ENCODE results near the gene FSHB. TPM values are rescaled to one million over a fixed set of nuclear protein-coding genes. Genes with fewer than 3 reads are reported as not detected.

The FSHB gene
- total RNA-seq, 1 experiment from 2014 or later: not detected

DNA sequence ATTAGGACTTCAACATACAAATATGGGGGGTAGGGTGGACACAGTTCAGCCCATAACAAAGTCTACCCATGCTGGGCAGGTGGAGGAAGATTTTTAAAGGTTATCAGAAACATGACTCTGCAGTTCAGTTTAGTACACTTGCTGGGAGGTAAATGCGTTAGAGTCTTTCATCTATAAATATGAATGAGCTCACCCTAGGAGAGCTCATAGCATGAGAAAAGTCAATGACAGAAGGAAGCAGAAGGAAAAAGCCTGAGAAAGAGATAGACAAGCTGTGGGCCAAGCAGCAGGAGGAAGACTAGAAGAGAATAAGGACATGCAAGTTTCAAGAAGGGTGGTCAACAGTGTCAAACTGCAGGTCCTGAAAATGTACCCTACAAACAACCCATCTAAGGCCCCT, 27.0 kb upstream of the FSHB start:
- Histone ChIP-seq H2AK5ac (ENCODE audit: insufficient read length, low read length) (no peak overlapping the region), H3K56ac (ENCODE audit: insufficient read length, low read depth, low read length) (no peak overlapping the region), H3K18ac (ENCODE audit: insufficient read length, low read depth, low read length) (no peak overlapping the region), H2AFZ (ENCODE audit: low read length) (no peak overlapping the region), H4K8ac (replicated peaks; ENCODE audit: insufficient read length, low read depth, low read length) (no peak overlapping the region), H4K91ac (ENCODE audit: insufficient read length, low read depth, low read length) (no peak overlapping the region), H3K23ac (ENCODE audit: insufficient read length, low read depth, low read length) (no peak overlapping the region), H2BK12ac (ENCODE audit: insufficient read length, low read depth, low read length) (no peak overlapping the region), H2BK5ac (ENCODE audit: insufficient read length, low read length) (no peak overlapping the region), H4K20me1 (ENCODE audit: control insufficient read depth, insufficient read depth, insufficient read length) (no peaks in the 10 kb centered on the region), H2BK120ac (ENCODE audit: low read depth, low read length, poor library complexity, severe bottlenecking) (no peak overlapping the region), H3K9ac (ENCODE audit: extremely low read depth, insufficient read length, low read length) (no peak overlapping the region), H3K79me1 (ENCODE audit: insufficient read depth, low read depth, low read length, poor library complexity, severe bottlenecking) (no peaks in the 10 kb centered on the region), H3K9me3 (ENCODE audit: control insufficient read depth, low read depth, low read length) (no peaks in the 10 kb centered on the region), H4K5ac (ENCODE audit: insufficient read length, low read depth, low read length) (no peak overlapping the region), H3K79me2 (ENCODE audit: insufficient read depth, low read length) (no peaks in the 10 kb centered on the region), H3K4ac (ENCODE audit: low read depth, low read length) (no peak overlapping the region), H3T11ph (ENCODE audit: low read length) (no peak overlapping the region), H3K4me2 (ENCODE audit: insufficient read depth, insufficient read length, low read length) (no peak overlapping the region), H3K23me2 (ENCODE audit: insufficient read length, low read depth, low read length, poor library complexity, severe bottlenecking) (no peaks in the 10 kb centered on the region), H3K4me1 (ENCODE audit: insufficient read depth, low read length) (0 out of 2 replicates have a peak, but pooled peaks cover 3% of the 10 kb centered on the region), H3K27ac (ENCODE audit: insufficient read length, low read depth, low read length) (no peak overlapping the region), H2BK20ac (ENCODE audit: low read depth, low read length, poor library complexity, severe bottlenecking) (no peak overlapping the region), H2BK15ac (ENCODE audit: low read depth, low read length) (no peak overlapping the region), H3K14ac (ENCODE audit: insufficient read depth, low read length) (no peak overlapping the region), H3K27me3 (ENCODE audit: insufficient read depth, low read length) (no peaks in the 10 kb centered on the region)
- DNase-seq: no peak
- no CpG with 5 or more reads among the region's 1 CpG for WGBS (ENCODE audit: extremely low coverage, insufficient read length, low lambda C conversion rate)
- Mint-ChIP-seq H3K4me3 (no peak overlapping the region), H3K9me3 (peaks cover 0 to 6% of the 10 kb centered on the region in 2 experiments; a peak in 1 of 5 replicates), H3K36me3 (ENCODE audit: insufficient read depth in 1 of 3, low read depth in 3 of 3) (no peaks in the 10 kb centered on the region), H3K27me3 (ENCODE audit: low read depth) (peaks cover 21% of the 10 kb centered on the region), H3K27ac (peak overlapping the region in 1 of 3 experiments; percentile 25; a peak in 2 of 7 replicates), H3K4me1 (peaks cover 11% of the 10 kb centered on the region in 2 experiments)
- TF ChIP-seq, protein P1, sequence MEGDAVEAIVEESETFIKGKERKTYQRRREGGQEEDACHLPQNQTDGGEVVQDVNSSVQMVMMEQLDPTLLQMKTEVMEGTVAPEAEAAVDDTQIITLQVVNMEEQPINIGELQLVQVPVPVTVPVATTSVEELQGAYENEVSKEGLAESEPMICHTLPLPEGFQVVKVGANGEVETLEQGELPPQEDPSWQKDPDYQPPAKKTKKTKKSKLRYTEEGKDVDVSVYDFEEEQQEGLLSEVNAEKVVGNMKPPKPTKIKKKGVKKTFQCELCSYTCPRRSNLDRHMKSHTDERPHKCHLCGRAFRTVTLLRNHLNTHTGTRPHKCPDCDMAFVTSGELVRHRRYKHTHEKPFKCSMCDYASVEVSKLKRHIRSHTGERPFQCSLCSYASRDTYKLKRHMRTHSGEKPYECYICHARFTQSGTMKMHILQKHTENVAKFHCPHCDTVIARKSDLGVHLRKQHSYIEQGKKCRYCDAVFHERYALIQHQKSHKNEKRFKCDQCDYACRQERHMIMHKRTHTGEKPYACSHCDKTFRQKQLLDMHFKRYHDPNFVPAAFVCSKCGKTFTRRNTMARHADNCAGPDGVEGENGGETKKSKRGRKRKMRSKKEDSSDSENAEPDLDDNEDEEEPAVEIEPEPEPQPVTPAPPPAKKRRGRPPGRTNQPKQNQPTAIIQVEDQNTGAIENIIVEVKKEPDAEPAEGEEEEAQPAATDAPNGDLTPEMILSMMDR (conservative IDR thresholded peaks at IDR 0.05): no peak

Measured in H9 (cell line).